Ammon's horn (tissue), 1 donor: Measurements from ENCODE around the gene PLA2G4C.
"Not testable (repeated sequence)": the region's sequence is repeated elsewhere in the genome, so short reads cannot be mapped to it uniquely, and the experiment has no call there.

Source experiments
- DNase-seq: peaks from one replicate; pipeline ENCODE4 v3.0.0-alpha.2; 2016; ENCODE audit warnings: low spot score

PLA2G4C gene

DNA sequence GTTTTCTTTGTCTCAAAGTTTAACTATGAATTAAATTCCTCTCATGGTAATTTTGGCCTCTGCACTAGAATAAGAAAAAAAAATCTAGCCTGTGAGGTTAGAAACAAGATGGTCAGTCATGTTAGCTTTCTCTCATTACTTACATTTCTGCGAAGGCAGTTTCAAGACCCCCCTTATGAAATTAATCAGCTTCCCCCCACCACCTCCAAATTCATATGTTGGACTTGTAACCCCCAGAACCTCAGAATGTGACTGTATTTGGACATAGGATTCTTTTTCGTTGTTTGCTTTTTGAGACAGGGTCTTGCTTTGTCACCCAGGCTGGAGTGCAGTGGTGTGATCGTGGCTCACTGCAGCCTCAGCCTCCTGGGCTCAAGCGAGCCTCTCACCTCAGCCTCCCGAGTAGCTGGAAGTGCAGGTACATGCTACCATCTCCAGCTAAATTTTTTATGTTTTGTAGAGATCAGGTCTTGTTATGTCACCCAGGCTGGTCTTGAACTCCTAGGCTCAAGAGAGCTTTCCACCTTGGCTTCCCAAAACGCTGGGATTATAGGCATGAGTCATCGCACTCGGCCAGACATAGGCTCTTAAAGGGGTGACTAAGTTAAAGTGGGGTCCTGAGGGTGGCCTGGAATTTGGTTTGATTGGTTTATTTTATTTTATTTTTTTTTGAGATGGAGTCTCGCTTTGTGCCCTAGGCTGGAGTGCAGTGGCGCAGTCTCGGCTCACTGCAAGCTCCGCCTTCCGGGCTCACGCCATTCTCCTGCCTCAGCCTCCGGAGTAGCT, 1.4 kb downstream of the PLA2G4C start:
- no peak for DNase-seq

DNA sequence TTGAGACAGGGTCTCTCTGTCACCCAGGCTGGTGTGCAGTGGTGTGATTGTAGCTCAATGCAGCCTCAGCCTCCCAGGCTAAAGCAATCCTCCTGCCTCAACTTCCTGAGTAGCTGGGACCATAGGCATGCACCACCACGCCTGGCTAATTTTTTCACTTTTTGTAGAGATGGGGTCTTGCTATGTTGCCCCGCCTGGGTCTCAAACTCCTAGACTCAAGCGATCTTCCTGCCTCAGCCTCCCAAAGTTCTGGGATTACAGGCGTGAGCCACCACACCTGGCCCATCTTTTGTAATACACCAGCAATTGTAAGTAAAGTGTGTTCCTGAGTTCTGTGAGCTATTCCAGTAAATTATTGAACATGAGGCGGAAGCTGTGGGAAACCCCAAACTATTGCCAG, 6.7 kb downstream of the PLA2G4C start:
- no peak for DNase-seq

DNA sequence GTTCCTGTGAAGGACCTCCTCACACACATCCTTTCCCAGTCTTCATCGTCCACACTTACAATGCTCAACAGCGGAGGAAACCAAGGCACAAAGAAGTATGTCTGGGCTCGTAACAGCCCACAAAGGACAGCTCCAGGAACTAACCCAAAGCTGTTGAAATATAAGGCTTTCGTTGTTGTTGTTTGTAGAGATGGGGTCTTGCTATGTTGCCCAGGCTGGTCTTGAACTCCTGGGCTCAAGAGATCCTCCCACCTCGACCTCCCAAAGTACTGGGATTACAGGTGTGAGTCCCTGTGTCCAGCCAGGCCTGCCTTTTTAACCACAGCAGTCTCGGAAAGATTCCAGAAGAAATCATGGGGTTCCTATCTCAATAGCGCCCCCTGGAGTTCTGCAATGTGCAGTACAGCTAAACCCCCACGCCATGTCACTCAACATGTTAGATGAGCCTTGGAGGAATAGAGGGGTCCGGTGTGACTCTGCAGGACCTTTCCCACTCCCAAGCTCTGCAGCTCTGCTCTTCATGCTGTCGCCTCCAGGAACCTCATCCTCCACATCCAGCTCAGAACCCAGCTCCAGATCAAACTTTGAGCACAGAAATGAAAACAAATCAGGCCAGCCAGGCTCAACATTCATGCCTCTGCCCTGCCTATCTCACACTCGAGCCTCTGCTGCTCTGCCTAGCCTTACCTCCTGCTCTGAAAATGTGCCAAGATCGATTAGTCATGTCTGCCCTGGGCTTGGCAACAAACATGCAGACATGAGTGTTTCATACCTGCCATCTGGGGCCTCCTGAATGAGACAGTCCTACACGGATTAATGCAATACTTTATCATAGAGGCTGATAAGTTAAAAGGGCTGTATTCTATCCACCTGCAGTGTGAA, 7.5 kb downstream of the PLA2G4C start:
- DNase-seq: no peak

DNA sequence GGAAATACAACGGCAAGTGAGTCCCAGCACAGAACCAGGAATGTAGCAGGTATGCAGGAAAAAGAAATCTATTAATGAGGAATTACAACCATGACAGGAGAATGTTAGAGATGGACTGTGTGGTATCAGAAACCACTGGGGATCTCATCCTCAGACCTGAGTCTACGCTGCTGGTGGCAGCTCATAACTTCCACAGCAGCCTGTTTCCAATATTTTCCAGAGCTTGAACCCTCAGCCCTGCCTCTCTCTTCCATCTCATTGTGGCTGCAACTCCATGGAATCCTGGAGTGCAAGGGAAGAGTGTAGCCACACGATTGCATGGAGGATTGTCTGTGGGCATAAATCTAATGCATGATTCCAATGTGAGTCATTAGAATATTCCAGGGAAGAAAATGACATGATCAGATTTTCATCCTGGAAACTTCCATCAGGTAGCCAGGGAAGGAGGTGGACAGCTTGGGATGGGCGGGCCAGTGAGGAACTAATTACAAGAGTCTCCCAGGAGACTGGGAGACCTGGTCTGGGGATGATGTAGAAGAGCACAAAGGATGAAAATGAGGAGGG, 14.9 kb downstream of the PLA2G4C start:
- no peak for DNase-seq

DNA sequence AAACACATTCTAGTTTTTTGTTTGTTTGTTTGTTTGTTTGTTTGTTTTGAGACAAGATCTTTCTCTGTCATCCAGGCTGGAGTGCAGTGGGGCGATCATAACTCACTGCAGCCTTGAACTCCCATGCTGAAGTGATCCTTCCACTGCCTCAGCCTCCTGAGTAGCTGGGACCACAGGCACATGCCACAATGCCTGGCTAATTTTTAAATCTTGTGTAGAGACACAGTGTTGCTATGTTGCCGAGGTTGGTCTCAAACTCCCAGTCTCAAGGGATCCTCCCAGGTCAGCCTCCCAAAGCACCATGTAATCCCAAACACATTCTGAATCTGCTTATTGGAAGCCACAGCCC, 15.8 kb downstream of the PLA2G4C start:
- no peak for DNase-seq

DNA sequence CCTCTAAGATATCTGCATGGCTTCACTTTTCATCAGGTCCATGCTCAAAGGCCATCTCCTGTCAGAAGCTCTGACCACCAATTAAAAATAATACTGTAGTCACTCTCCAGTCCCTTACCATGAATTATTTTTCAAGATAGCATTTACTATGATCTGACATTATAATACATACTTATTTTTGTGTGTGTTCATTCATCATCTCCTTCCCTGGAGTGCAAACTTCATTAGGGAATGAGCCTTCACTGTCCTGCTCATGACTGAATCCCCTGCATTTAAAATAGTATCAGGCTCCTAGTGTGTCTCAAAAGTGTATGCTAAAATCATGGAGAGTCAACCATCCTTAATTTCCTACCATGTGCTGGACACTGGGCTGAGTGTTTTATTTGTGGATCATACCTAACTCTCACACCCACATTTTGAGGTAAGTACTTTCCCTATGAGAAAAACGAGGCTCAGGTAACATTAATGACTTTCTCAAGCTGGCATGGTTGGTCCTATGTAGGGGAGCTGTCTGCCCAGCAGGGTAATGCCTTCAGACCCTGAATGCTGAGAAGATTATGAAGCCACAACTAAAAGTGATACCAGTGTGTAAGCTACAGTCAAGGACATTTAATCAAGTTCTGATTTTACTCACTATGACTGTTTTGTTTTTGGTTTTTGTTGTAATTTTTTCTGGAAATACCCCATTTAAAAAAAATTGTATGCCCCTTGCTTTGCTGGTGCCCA, 16.3 kb downstream of the PLA2G4C start:
- no peak for DNase-seq

DNA sequence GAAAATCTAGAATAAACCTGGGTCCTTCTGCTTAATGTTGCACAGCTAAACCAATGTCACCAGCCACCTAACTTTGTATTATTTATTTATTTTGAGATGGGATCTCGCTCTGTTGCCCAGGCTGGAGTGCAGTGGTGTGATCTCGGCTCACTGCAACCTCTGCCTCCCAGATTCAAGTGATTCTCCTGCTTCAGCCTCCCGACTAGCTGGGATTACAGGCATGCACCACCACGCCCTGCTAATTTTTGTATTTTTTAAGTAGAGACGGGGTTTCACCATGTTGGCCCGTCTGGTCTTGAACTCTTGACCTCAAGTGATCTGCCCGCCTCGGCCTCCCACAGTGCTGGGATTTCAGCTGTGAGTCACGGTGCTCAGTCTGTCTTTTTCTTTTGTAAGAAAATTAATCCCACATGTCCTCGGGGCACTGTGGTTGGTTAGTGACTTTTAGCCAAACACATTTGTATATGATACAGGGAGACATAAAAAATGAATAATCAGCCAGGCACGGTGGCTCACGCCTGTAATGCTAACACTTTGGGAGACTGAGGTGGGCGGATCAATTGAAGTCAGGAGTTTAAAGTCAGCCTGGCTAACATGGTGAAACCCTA, 19.4 kb downstream of the PLA2G4C start:
- not testable (repeated sequence) for DNase-seq

DNA sequence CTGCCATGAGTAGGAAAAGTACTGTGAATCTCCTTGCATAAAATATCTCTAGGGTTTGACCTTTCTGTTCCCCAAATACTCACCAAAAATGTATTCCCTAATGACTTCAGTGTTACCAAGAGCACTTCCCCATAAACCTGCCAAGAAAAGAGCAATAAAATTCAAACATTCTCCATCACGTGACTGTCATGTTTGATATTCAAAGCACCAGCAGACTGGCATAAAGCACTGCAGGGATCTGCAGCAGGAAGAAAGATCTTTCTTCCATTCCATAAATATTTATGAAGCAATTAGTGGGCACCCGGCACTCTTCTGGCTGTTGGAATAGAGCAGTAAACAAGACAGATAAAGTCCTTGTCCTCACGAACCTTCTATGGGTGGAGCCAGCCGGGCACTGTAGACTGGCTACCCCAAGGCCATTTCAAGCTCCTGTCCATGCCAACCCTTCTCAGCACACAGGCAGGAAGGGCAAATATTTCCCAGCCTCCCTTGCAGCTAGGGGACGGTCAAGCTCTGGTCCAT, 20.3 kb downstream of the PLA2G4C start:
- peak; percentile 35 for DNase-seq

DNA sequence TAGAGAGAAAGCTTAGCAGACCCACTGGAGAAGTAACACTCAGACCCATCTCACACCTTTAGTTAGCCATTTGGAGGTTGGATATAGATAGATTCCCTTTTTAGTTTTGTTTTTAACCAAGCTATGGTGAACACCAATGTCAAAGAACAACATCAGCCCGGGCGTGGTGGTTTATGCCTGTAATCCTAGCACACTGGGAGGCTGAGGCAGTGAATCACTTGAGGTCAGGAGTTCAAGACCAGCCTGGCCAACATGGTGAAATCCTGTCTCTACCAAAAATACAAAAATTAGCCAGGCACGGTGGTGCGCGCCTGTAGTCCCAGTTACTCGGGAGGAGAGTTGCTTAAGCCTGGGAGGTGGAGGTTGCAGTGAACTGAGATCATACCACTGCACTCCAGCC, 21.6 kb downstream of the PLA2G4C start:
- DNase-seq: not testable (repeated sequence)

DNA sequence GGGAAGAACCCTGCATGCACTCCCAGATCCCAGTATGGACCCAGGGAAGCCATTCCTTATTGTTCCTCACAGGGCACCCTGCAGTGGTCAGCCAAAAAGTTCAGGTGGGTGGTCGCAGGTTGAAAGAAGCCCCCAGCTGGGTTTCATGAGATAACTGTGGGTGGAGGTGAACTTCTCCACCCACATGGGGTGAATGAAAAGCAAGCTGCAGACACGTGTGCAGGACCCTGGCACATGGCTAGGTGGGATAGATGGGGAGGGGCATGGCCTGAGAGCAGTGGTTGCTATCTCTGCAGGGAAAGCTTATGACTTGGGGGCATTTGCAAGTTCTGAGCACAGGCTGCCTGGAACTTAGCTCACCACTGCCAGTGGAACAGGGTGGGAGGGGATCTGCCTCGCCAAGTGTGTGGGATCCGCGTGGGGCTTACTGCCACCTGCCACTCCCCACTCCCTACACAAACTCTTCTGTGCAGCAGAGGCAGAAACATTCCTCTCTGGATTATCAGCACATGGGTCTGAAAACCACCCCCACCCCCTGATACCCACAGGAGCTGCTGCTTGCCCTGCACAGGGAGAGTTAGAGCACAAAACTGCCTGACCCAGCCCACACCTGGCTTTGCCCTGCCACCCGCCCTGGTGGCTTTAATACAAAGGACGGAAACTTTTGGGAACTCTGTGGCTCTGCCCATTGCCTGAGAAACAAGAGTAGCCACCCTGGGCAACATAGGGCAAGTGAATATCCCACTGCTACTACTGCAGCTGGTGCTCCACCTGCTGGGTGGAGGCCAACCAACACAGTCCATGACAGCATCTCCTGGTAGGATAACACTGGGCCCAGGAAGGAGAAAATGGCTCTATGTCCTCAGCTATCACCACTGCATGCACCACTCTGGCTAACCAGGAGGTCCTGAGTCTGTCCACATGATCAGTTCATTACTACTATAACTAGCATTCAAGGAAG, 24.4 kb downstream of the PLA2G4C start:
- DNase-seq: peak; percentile 80

DNA sequence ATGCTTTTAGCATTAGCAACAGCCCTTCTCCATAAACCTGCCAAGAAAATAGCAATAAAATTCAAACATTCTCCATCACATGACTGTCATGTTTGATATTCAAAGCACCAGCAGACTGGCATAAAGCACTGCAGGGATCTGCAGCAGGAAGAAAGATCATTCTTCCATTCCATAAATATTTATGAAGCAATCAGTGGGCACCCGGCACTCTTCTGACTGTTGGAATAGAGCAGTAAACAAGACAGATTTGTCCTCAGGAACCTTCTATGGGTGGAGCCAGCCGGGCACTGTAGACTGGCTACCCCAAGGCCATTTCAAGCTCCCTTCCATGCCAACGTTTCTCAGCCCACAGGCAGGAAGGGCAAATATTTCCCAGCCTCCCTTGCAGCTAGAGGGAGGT, 25.5 kb downstream of the PLA2G4C start:
- peak; percentile 53 for DNase-seq

DNA sequence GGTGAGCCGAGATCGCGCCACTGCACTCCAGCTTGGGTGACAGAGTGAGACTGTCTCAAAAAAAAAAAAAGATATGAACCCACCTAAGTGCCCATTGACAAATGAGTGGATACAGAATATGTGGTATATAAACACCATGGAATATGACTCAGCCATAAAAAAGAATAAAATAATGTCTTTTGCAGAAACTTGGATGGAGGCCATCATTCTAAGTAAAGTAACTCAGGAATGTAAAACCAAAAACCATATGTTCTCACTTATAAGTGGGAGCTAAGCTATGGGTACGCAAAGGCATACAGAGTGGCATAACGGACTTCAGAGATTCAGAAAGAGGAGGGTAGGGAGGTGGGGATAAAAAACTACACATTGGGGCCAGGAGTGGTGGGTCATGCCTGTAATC, 29.5 kb downstream of the PLA2G4C start:
- DNase-seq: no peak

DNA sequence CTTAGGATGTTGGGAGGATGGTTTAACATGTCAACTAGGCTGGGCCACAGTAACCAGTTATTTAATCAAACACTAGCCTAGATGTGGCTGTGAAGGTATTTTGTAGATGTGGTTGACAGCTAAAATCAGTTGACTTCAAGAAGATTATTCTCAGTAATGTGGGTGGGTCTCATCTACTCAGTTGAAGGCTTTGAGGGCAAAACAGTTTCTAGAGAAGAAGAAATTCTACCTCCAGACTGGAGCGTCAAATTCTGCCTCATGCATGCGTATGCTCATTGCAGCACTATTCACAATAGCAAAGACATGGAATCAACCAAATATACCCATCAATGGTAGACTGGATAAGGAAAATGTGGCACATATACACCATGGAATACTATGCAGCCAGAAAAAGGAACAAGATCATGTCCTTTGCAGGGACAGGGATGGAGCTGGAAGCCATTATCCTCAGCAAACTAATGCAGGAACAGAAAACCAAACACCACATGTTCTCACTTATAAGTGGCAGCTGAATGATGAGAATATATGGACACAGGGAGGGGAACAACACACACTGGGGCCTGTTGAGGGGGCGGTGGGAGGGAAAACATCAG, 40.3 kb downstream of the PLA2G4C start:
- not testable (repeated sequence) for DNase-seq

DNA sequence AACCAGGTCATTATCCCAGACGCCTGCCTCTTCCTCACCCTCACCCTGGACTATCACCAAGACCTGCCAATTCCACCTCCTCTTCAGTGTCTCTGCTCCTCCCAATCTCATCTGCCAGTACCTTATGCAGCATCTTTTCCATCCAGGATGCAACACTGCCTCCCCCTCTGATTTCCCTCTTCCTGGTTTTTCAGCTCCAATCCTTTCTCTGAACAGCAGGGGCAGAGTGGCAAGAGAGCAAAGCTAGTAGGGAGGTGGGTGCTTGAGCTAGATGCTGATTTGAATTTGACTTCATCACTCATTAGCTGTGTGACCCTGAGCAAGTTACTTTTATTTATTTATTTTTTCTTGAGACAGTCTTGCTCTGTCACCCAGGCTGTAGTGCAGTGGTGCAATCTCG, 41.2 kb downstream of the PLA2G4C start:
- peak; percentile 40 for DNase-seq

DNA sequence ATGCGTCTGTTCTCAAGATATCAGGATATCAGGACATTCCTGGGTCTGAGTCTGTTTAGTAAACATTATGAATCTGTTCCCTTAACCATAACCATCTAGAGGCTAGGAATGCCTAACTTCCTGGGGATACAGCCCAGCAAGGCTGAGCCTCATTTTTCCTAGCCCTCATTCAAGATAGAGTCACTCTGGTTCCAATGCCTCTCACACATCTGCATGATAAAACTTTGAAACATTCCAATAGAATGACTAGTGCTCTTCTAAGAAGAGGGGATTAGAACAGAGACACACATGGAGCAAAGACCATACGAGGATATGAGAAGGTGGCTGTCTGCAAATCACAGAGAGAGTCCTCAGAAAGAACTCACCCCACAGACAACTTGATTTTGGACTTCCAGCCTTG, 46.1 kb downstream of the PLA2G4C start:
- no peak for DNase-seq

DNA sequence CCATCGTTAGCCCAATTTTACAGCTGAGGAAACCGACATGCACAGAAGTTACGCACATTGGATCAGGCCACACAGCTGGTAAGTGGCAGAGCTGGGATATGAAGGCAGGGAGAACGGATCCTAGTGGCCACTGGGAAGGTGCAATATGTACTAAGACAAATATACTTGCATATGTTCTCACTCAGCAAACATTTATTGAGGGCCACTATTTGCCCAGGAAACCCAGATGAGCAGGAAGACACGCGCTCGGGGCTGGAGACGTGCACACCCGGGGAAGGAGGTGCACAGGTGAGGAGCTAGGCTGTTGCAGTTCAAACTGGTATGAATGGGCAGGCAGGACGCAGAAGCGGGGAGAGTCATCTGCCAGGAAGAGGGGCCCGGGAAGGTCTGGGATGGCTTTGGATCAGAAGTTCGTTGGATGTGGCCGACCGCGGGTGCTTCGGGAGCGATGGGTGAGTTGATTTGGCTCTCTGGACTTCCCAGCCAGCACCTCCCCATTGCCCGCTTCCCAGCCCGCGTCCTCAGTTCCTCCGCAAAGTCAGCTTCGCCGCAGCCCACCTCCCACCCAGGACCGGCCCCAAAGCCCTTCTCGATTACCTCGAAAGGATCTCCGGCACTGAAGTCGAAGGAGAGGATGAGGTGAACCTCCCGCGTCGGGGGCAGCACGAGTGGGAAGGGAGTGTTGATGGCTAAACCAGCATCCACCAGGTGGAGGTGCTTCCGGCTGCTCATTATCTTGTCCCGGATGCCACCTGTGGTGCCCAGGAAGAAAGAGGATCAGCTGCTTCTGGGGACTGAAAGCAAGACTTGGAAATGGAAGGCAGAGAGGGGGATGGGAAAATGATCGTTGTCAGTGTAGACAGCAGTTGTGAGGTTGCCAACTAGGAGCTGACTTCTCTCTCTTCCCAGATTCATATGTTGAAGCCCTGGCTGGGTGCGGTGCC, 48.9 kb downstream of the PLA2G4C start:
- DNase-seq: no peak

DNA sequence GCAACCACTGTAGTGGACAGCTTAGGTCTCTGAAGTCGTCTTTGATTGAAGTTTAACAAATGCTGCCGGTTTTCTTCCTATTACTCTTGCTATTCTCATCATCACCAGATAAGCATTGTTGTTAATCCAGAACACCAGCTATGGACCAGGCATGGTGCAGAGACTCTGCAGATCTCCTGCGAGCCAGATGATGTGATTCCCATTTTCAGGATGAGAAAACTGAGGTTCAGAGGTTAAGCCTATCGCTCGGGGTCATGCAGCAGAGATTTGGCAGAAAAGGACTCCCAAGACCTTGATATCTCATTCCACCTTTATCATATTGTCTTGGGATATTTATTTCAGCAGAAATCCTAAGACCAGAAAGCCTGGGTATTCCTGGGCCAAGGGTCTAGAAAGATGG, 50.2 kb downstream of the PLA2G4C start:
- DNase-seq: no peak

DNA sequence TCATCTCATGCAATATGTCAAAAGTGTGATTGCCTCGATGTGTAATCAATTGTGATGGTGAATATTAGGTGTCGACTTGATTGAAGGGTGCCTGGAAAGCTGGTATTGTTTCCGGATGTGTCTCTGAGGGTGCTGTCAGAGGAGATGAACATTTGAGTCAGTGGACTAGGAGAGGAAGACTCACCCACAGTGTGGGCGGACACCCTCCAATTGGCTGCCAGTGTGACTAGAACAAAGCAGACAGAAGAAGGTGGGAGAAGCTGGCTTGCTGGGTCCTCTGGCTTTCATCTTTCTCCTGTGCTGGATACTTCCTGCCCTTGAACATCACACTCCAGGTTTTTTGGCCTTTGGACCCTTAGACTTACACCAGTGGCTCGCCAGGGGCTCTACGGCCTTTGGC, 51.3 kb downstream of the PLA2G4C start:
- DNase-seq: peak; percentile 62

DNA sequence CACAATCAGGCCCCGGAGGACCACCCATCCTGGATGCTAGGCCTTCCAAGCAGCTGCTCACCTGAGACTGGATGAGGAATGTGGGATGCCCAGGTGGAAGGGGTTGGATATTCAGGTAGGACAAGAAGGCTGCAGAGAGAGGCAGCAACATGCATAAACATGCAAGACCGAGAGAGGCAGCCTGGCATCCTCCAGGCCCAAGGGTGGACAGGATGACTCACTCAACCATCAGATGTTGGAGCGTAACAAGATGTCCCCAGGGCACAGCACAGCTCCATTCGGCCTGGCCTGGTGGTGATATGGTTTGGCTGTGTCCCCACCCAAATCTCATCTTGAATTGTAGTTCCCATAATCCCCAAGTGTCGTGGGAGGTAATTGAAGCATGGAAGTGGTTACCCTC, 56.8 kb downstream of the PLA2G4C start:
- DNase-seq: no peak
